Measurements from ENCODE around the gene WDR27. TPM values are rescaled to one million over a fixed set of nuclear protein-coding genes. Genes with fewer than 3 reads are reported as not detected.

The WDR27 gene
- total RNA-seq, 1 donor from 2014 or later: 92.7 TPM

DNA sequence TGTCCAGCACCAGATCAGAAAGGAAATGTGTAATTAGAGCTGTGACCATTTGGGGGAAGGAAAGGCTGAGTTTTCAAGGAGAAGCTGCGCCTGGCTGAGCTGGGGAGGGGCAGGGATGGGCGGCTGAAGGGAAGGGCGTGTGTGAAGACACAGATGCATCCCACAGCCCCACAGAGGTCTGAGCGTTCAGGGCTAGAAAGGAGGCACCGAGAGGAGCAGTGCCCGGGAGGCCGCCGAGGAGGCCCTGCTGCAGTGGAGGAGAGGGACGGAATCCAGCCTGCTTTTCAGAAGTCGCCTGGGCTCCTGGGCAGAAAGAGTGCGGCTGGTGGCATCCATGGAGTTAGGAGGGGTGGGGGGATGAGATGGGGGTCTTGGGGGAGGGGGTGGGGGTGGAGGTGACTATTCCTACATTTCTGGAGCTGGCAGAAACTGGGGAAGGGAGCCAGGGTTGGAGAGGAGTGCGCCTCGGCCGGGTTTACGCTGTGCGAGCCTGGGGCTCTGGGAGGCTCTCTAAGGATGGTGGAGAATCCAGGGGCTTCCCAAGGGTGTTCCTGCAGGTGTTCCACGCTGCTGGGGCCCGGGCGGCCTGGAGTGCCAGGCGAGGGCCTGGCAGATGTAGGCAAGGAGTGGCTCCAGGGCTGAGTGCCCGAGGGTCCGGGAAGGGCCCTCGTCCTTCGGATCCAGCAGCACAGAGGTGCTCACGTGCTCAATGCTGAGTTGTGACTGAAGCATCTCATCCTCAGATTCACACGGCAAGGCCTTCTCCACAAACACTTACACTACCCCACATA is 41.8 kb downstream of the WDR27 start:
- Histone ChIP-seq H3K27ac (no peak overlapping the region), H3K36me3 (peaks cover 6 to 54% of the 10 kb centered on the region in 2 donors), H3K4me1 (no peaks in the 10 kb centered on the region), H3K27me3 (no peaks in the 10 kb centered on the region), H3K9me3 (no peaks in the 10 kb centered on the region), H3K4me3 (no peak overlapping the region)
- TF ChIP-seq, protein P1, sequence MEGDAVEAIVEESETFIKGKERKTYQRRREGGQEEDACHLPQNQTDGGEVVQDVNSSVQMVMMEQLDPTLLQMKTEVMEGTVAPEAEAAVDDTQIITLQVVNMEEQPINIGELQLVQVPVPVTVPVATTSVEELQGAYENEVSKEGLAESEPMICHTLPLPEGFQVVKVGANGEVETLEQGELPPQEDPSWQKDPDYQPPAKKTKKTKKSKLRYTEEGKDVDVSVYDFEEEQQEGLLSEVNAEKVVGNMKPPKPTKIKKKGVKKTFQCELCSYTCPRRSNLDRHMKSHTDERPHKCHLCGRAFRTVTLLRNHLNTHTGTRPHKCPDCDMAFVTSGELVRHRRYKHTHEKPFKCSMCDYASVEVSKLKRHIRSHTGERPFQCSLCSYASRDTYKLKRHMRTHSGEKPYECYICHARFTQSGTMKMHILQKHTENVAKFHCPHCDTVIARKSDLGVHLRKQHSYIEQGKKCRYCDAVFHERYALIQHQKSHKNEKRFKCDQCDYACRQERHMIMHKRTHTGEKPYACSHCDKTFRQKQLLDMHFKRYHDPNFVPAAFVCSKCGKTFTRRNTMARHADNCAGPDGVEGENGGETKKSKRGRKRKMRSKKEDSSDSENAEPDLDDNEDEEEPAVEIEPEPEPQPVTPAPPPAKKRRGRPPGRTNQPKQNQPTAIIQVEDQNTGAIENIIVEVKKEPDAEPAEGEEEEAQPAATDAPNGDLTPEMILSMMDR (IDR thresholded peaks at IDR 0.05): no peak
- intact Hi-C loops (cut with DNase I): loop anchor here (10.0 kb wide), 1 partner anchor 1295 kb away; no protein-coding TSS in a partner anchor
- DNase-seq (ENCODE audit: low spot score in 2 of 2): no peak

DNA sequence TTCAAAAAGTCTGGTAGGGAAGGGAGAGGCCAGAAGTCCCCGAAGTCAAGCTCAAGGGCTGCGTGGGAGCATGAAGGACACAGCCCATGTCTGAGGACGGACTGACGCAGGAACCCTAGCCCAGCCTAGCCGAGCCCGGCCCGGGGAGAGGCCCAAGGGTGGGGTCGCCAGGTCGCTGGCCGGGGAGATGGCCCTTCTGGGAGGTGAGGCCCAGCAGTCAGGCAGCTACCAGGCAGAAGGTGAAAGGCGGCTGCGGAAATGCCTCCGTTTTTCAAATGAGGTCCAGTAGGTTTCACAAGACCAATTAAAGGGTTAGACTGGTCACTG is 44.6 kb downstream of the WDR27 start:
- DNase-seq (ENCODE audit: low spot score in 2 of 2): no peak
- intact Hi-C loops (cut with DNase I): loop anchor here (10.0 kb wide), 1 partner anchor 1292 kb away; no protein-coding TSS in a partner anchor
- TF ChIP-seq, protein P1 (IDR thresholded peaks at IDR 0.05): no peak
- H3K4me1 ChIP-seq: no peaks in the 10 kb centered on the region
- H3K27ac ChIP-seq: no peak overlapping the region
- H3K27me3 ChIP-seq: no peaks in the 10 kb centered on the region
- H3K4me3 ChIP-seq: no peak overlapping the region
- H3K36me3 ChIP-seq: peaks cover 5 to 35% of the 10 kb centered on the region in 2 donors
- no peaks in the 10 kb centered on the region for H3K9me3 ChIP-seq

DNA sequence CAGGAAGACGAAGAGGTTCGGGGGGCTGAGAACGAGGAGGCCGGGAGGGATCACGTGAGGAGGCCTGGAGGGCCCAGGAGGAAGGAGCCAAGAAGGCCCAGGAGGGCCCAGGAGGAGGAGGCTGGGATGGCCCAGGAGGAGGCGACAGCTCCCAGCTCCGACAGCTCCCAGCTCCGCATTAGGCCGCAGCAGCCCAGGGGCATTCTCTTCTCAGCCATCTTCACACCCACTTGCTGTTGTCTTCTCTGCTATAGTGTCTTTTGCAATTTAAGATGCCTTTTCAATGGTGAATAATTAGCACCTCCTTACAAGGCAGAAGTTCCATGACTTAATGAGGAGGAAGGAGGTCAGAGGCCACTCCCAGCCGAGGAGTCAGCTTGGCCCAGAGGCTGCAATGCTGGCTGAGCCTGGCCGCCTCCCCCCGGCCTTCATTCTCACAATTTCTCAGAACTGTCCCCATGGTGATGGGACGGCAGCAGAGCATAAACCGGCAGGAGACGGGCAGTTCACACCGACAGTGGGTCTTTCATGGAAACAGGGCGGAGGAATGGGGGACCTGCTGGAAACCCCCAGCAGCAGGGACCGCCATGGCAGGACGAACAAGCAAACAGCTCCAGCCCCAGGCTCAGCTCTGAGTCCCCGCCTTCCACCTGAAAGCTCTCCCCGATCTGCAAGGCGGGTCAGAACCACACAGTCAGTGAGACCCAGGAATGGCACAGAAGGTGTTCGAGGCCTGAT is 45.1 kb downstream of the WDR27 start:
- Histone ChIP-seq H3K9me3 (no peaks in the 10 kb centered on the region), H3K27me3 (no peaks in the 10 kb centered on the region), H3K4me1 (no peaks in the 10 kb centered on the region), H3K36me3 (peaks cover 5 to 35% of the 10 kb centered on the region in 2 donors), H3K4me3 (no peak overlapping the region), H3K27ac (no peak overlapping the region)
- TF ChIP-seq, protein P1 (IDR thresholded peaks at IDR 0.05): no peak
- intact Hi-C loops (cut with DNase I): loop anchor here (10.0 kb wide), 1 partner anchor 1292 kb away; no protein-coding TSS in a partner anchor
- DNase-seq (ENCODE audit: low spot score in 2 of 2): no peak

DNA sequence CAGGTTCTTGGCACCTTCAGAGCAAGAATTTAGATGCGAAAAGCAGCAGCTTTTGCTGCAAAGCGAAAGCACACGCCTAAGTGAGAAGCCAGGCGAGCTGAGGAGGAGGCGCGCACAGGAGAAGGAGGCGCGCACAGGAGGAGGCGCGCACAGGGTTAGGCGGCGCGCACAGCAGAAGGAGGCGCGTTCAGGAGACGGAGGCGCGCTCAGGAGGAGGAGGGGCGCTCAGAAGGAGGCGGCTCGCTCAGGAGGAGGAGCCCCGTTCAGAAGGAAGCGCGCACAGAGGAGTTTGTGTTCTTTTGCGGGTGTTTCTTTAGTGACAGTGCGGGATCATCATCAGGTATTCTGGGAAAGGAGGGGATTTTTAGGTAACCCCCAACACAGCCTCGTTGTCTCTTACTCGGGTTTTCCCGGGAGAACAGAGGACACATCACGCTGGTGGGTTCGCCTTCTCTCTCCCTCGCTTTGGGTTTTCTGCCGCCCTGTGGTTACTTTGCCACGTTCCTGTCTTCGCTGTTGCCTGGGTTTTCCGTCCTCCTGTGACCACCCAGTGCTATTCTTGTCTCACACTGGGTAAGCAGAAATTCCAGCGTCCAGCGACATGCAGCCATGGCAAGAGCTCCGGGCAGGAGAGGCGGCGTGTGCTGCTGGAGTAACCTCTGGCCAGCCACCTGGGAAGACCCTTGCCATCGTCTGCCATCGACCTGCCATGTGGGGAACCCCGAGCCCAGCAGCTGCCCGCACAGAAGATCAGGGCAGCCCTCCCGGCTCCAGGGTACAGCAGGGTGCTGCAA is 47.0 kb downstream of the WDR27 start:
- peak overlapping the region; percentile 56 to 62 for H3K4me3 ChIP-seq
- DNase-seq (ENCODE audit: low spot score in 2 of 2): peak in 1 of 2 donors; percentile 85
- peak overlapping the region; percentile 58 to 75 for H3K27ac ChIP-seq
- no peaks in the 10 kb centered on the region for H3K4me1 ChIP-seq
- no peaks in the 10 kb centered on the region for H3K9me3 ChIP-seq
- intact Hi-C loops (cut with DNase I): loop anchor here (10.0 kb wide), 1 partner anchor 1290 kb away; no protein-coding TSS in a partner anchor
- no peaks in the 10 kb centered on the region for H3K27me3 ChIP-seq
- H3K36me3 ChIP-seq: peaks cover 5 to 23% of the 10 kb centered on the region in 2 donors
- TF ChIP-seq, protein P1 (IDR thresholded peaks at IDR 0.05): peak in 1 of 3 experiments; percentile 14

DNA sequence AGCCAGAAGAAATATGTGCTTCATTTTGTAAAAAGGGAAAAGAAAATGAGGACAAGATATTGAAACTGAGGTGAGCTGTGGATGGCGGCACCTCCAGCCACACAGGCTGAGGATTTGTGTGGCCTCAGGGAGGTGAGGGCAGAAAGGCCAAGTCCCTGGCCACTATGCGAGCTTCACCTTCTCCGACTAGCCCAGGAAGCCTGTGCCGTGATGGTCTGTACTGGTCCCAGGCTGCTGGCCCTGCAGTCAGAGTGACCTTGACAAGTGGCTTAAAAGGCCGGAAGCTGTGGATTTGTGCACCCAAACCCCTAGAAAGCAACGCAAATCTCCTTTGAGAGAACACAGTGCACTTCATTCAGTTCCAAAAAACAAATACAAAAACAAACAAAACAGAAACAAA is 48.1 kb downstream of the WDR27 start:
- Histone ChIP-seq H3K4me1 (no peaks in the 10 kb centered on the region), H3K9me3 (no peaks in the 10 kb centered on the region), H3K36me3 (peaks cover 5 to 14% of the 10 kb centered on the region in 2 donors), H3K27ac (peak overlapping the region in 1 of 2 donors; percentile 75), H3K27me3 (no peaks in the 10 kb centered on the region), H3K4me3 (peak overlapping the region in 1 of 2 donors; percentile 62)
- DNase-seq (ENCODE audit: low spot score in 2 of 2): no peak
- TF ChIP-seq, protein P1 (IDR thresholded peaks at IDR 0.05): no peak
- intact Hi-C loops (cut with DNase I): loop anchor here (10.0 kb wide), 1 partner anchor 1289 kb away; no protein-coding TSS in a partner anchor
